GM18517 (cell line): ENCODE results near the gene IQCE.

Experiments
- ATAC-seq: cut with Tn5 transposase; IDR thresholded peaks from one replicate; pipeline ENCODE4 v1.9.1; 2021; ENCODE audit warnings: mild to moderate bottlenecking, moderate library complexity; ENCODE audit not compliant: unreplicated experiment

The IQCE gene

DNA sequence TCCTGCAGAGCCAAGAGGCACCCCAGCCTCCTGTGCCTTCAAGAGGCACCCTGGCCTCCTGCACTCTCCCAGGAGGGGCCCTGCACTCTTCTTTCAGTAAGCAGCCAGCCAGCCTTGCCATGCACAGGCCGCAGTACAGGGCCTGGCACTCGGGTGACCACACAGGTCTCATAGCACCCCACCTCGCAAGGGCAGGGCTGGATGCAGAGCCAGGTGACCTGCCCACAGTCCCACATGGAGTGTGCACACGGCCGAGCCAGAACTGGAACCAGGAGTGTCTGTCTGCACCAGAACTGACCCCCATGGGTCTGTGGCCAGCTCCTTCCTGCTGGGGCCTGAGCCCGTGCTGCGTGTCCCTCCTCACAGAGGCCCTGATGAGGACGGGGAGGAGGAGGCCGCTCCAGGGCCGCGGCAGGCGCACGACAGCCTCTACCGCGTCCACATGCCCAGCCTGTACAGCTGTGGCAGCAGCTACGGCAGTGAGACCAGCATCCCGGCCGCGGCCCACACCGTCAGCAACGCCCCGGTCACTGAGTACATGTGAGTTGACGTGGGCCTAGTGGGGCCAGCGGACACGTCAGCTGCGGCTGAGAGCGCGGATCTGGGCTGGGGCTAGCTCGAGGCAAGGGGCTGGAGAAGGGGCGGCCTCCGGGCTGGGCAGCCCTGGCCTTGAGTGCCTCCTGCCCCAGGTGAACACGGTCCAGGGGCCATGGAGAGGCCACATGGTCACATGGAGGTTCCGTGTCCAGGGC lies 99.3 kb downstream of the IQCE start:
- ATAC-seq, result no peak

DNA sequence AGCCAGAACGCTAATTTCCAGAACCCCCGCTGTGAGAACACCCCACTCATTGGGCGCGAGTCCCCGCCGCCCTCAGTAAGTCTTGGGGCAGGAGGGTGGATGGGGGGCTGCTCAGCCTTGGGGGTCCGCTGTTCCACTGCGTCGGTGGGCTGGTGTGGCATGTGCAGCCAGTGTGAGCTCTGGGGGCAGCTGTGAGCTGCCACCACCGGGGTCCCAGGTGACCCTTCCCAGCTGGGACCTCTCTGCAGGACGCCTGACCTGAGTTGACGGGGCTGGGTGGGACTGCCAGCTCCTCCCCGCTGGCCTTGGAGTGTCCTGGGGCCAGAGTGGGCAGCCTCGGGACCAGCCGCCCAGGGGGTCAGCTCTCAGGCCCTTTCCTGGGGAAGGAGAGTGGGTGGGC lies 100.2 kb downstream of the IQCE start:
- no peak for ATAC-seq

GRCh38 chr7:2659556-2660358 lies 101.0 kb downstream of the IQCE start:
- no peak for ATAC-seq

GRCh38 chr7:2660359-2661095 lies 101.7 kb downstream of the IQCE start:
- ATAC-seq, result no peak

GRCh38 chr7:2661096-2661449 lies 102.3 kb downstream of the IQCE start:
- no peak for ATAC-seq

DNA sequence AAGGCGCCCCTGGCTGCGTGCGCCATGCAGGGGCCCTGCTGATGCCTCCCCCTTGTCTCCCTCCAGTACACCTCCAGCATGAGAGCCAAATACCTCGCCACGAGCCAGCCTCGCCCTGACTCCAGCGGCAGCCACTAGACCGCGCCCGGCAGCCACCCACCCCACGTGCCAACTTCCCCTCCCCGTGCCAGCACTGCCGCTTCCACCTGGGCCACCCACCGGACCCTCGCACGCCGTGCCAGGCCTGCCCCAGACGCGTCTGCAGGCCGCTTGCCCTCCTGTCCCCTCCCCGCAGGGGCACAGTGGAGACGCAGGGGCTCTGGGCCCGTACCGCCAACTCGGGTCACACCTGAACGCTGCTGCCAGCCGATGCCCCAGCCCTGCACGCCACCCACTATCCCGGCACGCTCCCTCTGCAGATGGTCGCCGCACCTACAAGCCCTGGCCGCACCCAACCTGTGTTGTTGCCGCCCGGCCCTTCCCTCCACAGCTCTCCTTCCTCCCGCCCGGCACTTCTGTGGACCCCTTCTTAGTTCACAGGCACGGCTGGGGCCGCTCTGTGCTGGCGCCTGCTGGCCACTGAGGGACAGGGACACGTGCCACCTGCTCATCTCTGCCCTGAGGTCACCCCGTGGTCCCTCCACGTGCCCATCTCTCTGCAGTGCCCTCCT lies 103.0 kb downstream of the IQCE start:
- ATAC-seq, result no peak

GRCh38 chr7:2662273-2663120 lies 103.7 kb downstream of the IQCE start:
- ATAC-seq, result no peak

DNA sequence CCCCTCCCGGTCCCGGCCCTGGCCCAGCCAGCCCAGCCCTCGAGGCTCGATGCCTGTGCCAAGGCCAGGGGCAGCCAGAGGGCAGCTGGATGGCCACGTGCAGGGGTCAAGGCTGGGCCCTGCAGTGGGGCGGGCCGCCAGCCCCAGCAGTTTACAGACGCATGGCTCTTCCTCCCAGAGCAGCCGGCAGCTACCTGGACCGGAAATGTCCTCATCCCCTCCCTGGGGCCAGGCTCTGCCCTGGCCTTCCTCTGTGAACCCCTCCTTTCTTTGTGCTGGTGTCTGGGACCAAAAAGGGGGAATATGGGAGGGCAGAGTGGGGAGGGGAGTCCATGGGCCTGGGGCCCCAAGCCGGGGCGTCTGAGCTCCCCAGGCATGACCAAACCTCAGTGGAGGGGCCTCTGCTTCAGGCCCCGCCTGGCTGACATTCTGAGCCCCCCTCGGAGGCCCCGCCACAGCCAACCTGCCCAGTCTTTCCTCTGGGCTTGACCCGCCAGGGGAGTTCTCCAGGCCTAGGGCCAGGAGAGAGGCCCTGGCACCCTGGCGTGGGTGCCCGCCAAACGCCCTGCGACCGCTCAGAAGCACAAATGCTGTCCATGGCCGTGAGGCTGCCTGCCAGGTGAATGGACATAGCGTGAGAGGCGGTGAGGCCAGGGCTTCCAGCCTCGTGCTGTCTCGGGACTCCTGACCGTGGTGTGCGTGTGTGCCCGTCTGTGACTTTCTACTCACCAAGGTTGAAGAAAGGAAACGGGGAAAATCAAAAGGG lies 104.5 kb downstream of the IQCE start:
- no peak for ATAC-seq

- no peak for ATAC-seq
Observed at GRCh38 chr7:2663960-2664359, 105.2 kb downstream of the IQCE start.
